PC-3 (cell line): ENCODE results near the gene PKN2. TPM values are rescaled to one million over a fixed set of nuclear protein-coding genes. Genes with fewer than 3 reads are reported as not detected.

Experiments used
- ATAC-seq: fragments of 200-7000 bp; cut with Tn5 transposase; 2 replicates; pipeline ENCODE4 v1.9.1; 2020; ENCODE audit warnings: mild to moderate bottlenecking, moderate library complexity
- BruUV-seq: library from RNA; stranded (reverse); fragments of 400-500 nt; replicated peaks from 2 replicates; lab custom pipeline; 2021; lab: Mats Ljungman, UMichigan
- CTCF ChIA-PET: fragments of 300-600 bp; sonication (Branson Sonifier 250); formaldehyde crosslinking; loops from one replicate; lab custom pipeline; 2022; ENCODE audit warnings: antibody characterized with exemption; lab: Charles Lee
- POLR2A ChIA-PET: fragments of 300-600 bp; sonication (Branson Sonifier 250); formaldehyde crosslinking; loops from one replicate; lab custom pipeline; 2022; ENCODE audit warnings: antibody characterized with exemption; ENCODE audit not compliant: unreplicated experiment; lab: Charles Lee
- DNase-seq: peaks from one replicate; pipeline ENCODE4 v3.0.0-alpha.2; 2015
- H2AFZ ChIP-seq: fragments of 300-600 bp; sonication (generic); 2 replicates; pipeline ENCODE4 v1.6.0; 2016; ENCODE audit warnings: antibody characterized with exemption, low read length
- H3F3A ChIP-seq: fragments of 300-600 bp; sonication (generic); one replicate; pipeline ENCODE4 v1.6.0; 2017; ENCODE audit warnings: antibody characterized with exemption, low read length, control low read depth, mild to moderate bottlenecking; ENCODE audit not compliant: unreplicated experiment
- H3K27ac ChIP-seq: fragments of 300-600 bp; sonication (generic); 2 replicates; pipeline ENCODE4 v1.5.1; 2016; ENCODE audit warnings: mild to moderate bottlenecking, low read length
- H3K27me3 ChIP-seq: fragments of 300-600 bp; sonication (generic); 2 replicates; pipeline ENCODE4 v1.6.1; 2016; ENCODE audit warnings: low read length, mixed read lengths
- H3K36me3 ChIP-seq: fragments of 300-600 bp; sonication (generic); 2 replicates; pipeline ENCODE4 v1.6.1; 2016; ENCODE audit warnings: low read depth, mixed run types, low read length, mixed read lengths
- H3K4me1 ChIP-seq: fragments of 300-600 bp; sonication (generic); 2 replicates; pipeline ENCODE4 v1.5.1; 2016; ENCODE audit warnings: low read length; ENCODE audit not compliant: insufficient read depth
- H3K4me2 ChIP-seq: fragments of 300-600 bp; sonication (generic); 2 replicates; pipeline ENCODE4 v1.6.0; 2016; ENCODE audit warnings: low read length
- H3K4me3 ChIP-seq: fragments of 300-600 bp; sonication (generic); 2 replicates; pipeline ENCODE4 v1.5.1; 2016; ENCODE audit warnings: mild to moderate bottlenecking, low read length, mixed read lengths
- H3K79me2 ChIP-seq: fragments of 300-600 bp; sonication (generic); 2 replicates; pipeline ENCODE4 v1.6.1; 2017; ENCODE audit warnings: low read length, mixed read lengths
- H3K9ac ChIP-seq: fragments of 300-600 bp; sonication (generic); 2 replicates; pipeline ENCODE4 v1.6.0; 2016; ENCODE audit warnings: mild to moderate bottlenecking, low read length
- H3K9me2 ChIP-seq: fragments of 300-600 bp; sonication (generic); replicated peaks from 2 replicates; pipeline ENCODE4 v1.6.1; 2016; ENCODE audit warnings: mixed run types, low read length, mixed read lengths
- H3K9me3 ChIP-seq: fragments of 300-600 bp; sonication (generic); 2 replicates; pipeline ENCODE4 v1.6.1; 2016; ENCODE audit warnings: low read length, mixed read lengths
- H4K20me1 ChIP-seq: fragments of 300-600 bp; sonication (generic); 2 replicates; pipeline ENCODE4 v1.6.1; 2016; ENCODE audit warnings: low read length, mixed read lengths
- EZH2 ChIP-seq: fragments of 300-600 bp; sonication (generic); IDR thresholded peaks from one replicate; pipeline ENCODE4 v1.6.1; 2017; ENCODE audit warnings: antibody characterized with exemption, mild to moderate bottlenecking, low read length; ENCODE audit not compliant: unreplicated experiment
- EZH2phosphoT487 ChIP-seq: fragments of 300-600 bp; sonication (generic); IDR thresholded peaks from 2 replicates; pipeline ENCODE4 v1.6.1; 2018; ENCODE audit warnings: mild to moderate bottlenecking, antibody characterized with exemption, low read length, borderline replicate concordance
- intact Hi-C: fragments of 100-400 bp; cut with micrococcal nuclease; formaldehyde crosslinking; loops from 2 replicates; pipeline ENCODE4 v1.9.0; 2023
- total RNA-seq: library from RNA; depleted of rRNA; stranded (reverse); fragments of >200 nt; gene quantifications from 2 replicates; pipeline ENCODE4 v1.2.3, GENCODE V29; 2014
- TF ChIP-seq, protein P1 (sequence below): fragments of 300-600 bp; sonication (generic); conservative IDR thresholded peaks from 2 replicates; pipeline ENCODE4 v1.5.1; 2017; ENCODE audit warnings: antibody characterized with exemption, low read depth, mild to moderate bottlenecking, low read length

The PKN2 gene
- total RNA-seq, 1 experiment from 2014 or later: 20.8 TPM

GRCh38 chr1:88640060-88640459 lies 44.0 kb upstream of the PKN2 start:
- TF ChIP-seq EZH2 (no peak), EZH2phosphoT487 (no peak)
- TF ChIP-seq, protein P1, sequence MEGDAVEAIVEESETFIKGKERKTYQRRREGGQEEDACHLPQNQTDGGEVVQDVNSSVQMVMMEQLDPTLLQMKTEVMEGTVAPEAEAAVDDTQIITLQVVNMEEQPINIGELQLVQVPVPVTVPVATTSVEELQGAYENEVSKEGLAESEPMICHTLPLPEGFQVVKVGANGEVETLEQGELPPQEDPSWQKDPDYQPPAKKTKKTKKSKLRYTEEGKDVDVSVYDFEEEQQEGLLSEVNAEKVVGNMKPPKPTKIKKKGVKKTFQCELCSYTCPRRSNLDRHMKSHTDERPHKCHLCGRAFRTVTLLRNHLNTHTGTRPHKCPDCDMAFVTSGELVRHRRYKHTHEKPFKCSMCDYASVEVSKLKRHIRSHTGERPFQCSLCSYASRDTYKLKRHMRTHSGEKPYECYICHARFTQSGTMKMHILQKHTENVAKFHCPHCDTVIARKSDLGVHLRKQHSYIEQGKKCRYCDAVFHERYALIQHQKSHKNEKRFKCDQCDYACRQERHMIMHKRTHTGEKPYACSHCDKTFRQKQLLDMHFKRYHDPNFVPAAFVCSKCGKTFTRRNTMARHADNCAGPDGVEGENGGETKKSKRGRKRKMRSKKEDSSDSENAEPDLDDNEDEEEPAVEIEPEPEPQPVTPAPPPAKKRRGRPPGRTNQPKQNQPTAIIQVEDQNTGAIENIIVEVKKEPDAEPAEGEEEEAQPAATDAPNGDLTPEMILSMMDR: no peak
- Histone ChIP-seq H3K79me2 (no peaks in the 10 kb centered on the region), H3K9me2 (no peaks in the 10 kb centered on the region), H3K27me3 (no peaks in the 10 kb centered on the region), H3F3A (no peaks in the 10 kb centered on the region), H3K4me3 (no peak overlapping the region), H3K27ac (no peak overlapping the region), H2AFZ (no peak overlapping the region), H3K9me3 (no peaks in the 10 kb centered on the region), H3K4me2 (no peak overlapping the region), H3K4me1 (no peaks in the 10 kb centered on the region), H3K36me3 (no peaks in the 10 kb centered on the region), H4K20me1 (no peaks in the 10 kb centered on the region), H3K9ac (no peak overlapping the region)
- ChIA-PET CTCF (no interaction called here), POLR2A (no interaction called here)
- DNase-seq (no peak), ATAC-seq (no peak)
- BruUV-seq: no TSS peak
- intact Hi-C loops: no loop called here

DNA sequence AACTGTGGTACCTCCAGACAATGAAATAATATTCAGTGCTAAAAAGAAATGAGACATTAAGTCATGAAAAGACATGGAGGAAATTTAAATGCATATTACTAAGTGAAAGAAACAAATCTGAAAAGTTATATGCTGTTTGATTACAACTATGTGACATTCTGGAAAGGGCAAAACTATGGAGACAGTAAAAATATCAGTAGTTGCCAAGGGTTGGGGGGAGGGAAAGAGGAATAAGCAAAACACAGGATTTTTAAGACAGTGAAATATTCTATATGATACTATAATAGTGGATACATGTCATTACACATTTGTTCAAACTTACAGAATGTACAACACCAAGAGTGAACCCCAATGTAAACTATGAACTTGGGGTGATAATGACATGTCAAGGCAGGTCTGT lies 38.2 kb upstream of the PKN2 start:
- Histone ChIP-seq H3K9me3 (no peaks in the 10 kb centered on the region), H3K4me3 (no peak overlapping the region), H3K36me3 (no peaks in the 10 kb centered on the region), H3K79me2 (no peaks in the 10 kb centered on the region), H3F3A (no peaks in the 10 kb centered on the region), H3K4me2 (no peak overlapping the region), H3K4me1 (no peaks in the 10 kb centered on the region), H2AFZ (no peak overlapping the region), H3K27ac (no peak overlapping the region), H4K20me1 (no peaks in the 10 kb centered on the region), H3K9me2 (no peaks in the 10 kb centered on the region), H3K9ac (no peak overlapping the region), H3K27me3 (no peaks in the 10 kb centered on the region)
- intact Hi-C loops: no loop called here
- ATAC-seq (no peak), DNase-seq (no peak)
- TF ChIP-seq, protein P1: no peak
- TF ChIP-seq EZH2: no peak
- no peak for TF ChIP-seq EZH2phosphoT487
- ChIA-PET POLR2A (no interaction called here), CTCF (no interaction called here)
- BruUV-seq: no TSS peak

- no peak overlapping the region for H2AFZ ChIP-seq
- intact Hi-C loops: no loop called here
- no peaks in the 10 kb centered on the region for H3K9me3 ChIP-seq
- H3K9ac ChIP-seq: no peak overlapping the region
- no peaks in the 10 kb centered on the region for H3K9me2 ChIP-seq
- no peaks in the 10 kb centered on the region for H3F3A ChIP-seq
- H3K4me1 ChIP-seq: no peaks in the 10 kb centered on the region
- H3K27ac ChIP-seq: no peak overlapping the region
- POLR2A ChIA-PET: no interaction called here
- DNase-seq: no peak
- H3K4me2 ChIP-seq: no peak overlapping the region
- CTCF ChIA-PET: interaction anchor here (0.6 kb wide), 1 partner anchor 52 kb away, joined by 3 read pairs; no protein-coding TSS in a partner anchor
- H3K4me3 ChIP-seq: no peak overlapping the region
- no peak for TF ChIP-seq EZH2phosphoT487
- TF ChIP-seq, protein P1: no peak
- TF ChIP-seq EZH2: no peak
- no TSS peak for BruUV-seq
- H3K36me3 ChIP-seq: no peaks in the 10 kb centered on the region
- no peaks in the 10 kb centered on the region for H3K27me3 ChIP-seq
- no peaks in the 10 kb centered on the region for H4K20me1 ChIP-seq
- no peaks in the 10 kb centered on the region for H3K79me2 ChIP-seq
- ATAC-seq: no peak
Observed at GRCh38 chr1:88646476-88647248, 37.4 kb upstream of the PKN2 start.
